OCI-LY7 (cell line): ENCODE data around the gene TLE4.

ENCODE experiments used
- EZH2phosphoT487 ChIP-seq: fragments of 200-600 bp; sonication (generic); IDR thresholded peaks from 2 replicates; pipeline ENCODE4 v1.6.1; 2018; ENCODE audit warnings: low read depth, borderline replicate concordance, mild to moderate bottlenecking, mixed run types, antibody characterized with exemption, low read length, moderate library complexity, mixed read lengths
- TF ChIP-seq, protein P1 (sequence below): fragments of 200-600 bp; sonication (generic); conservative IDR thresholded peaks from 2 replicates; pipeline ENCODE4 v1.5.1; 2014; ENCODE audit warnings: mild to moderate bottlenecking, antibody characterized with exemption, low read length, moderate library complexity, mixed read lengths

DNA sequence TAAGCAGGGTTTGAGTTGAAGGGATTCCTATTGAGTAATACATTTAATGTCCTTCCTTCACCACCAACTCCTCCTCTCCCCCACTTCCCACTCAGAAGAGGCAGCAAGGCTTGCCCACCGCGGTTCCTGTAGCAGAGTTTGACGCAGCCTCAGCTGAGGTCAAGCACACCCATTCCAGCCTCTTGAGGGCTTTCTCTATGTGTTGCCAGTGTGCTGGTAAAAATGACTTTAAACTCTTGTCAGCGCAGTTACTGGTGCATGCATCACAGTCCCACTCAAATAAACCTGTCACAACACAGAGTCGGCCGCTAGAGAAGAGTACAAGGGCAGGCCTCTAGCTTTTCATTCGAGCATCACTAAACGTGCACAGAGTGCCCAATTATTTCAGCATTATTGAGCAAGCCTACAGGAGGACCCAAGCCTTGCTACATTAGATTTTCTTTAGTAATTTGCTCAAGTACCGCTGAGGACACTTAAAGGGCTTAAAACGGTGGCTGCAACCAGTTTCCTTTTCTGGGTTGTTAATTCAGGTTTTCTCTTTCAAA is 79.6 kb downstream of the TLE4 start:
- TF ChIP-seq, protein P1, sequence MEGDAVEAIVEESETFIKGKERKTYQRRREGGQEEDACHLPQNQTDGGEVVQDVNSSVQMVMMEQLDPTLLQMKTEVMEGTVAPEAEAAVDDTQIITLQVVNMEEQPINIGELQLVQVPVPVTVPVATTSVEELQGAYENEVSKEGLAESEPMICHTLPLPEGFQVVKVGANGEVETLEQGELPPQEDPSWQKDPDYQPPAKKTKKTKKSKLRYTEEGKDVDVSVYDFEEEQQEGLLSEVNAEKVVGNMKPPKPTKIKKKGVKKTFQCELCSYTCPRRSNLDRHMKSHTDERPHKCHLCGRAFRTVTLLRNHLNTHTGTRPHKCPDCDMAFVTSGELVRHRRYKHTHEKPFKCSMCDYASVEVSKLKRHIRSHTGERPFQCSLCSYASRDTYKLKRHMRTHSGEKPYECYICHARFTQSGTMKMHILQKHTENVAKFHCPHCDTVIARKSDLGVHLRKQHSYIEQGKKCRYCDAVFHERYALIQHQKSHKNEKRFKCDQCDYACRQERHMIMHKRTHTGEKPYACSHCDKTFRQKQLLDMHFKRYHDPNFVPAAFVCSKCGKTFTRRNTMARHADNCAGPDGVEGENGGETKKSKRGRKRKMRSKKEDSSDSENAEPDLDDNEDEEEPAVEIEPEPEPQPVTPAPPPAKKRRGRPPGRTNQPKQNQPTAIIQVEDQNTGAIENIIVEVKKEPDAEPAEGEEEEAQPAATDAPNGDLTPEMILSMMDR = no peak
- no peak for TF ChIP-seq EZH2phosphoT487
